HG03558 (cell line): ENCODE measurements around the gene SLC7A4.
"Not testable (repeated sequence)": the region's sequence is repeated elsewhere in the genome, so short reads cannot be mapped to it uniquely, and the experiment has no call there.

ENCODE experiments used
- ATAC-seq: cut with Tn5 transposase; IDR thresholded peaks from one replicate; pipeline ENCODE4 v1.9.1; 2021; ENCODE audit warnings: moderate number of reproducible peaks; ENCODE audit not compliant: unreplicated experiment; ENCODE audit errors: extremely low read depth

Gene SLC7A4

DNA sequence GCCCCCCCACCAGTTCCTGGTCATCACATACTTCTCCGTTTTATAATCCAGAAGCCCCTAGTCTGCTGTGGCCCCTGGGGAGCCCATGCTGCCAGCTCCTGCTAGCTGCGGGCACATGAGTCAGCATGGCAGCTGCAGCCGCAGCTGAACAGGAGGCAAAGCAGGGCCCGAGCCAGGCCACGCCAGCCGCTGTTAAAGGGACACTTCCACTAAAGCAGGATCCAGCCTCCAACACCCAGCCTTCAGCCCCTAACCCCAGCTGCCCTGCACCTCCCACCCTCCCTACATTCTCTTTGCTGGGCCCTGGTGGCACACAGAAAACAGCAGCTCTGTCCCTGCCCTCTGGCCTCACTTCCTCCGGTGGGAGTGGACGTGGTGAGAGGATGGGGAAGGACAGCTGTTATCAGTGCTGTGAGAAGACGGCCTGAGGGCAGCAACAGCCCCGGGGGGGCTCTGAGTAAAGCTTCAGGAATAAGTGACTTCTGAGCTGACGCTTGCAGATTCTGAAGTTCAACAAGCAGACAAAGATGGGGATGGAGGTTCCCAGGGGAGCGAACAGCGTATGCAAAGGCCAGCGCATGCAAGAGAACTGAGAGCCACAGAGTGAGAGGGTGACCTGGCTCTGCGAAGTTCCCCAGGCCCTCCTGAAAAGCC is 12.7 kb upstream of the SLC7A4 start:
- ATAC-seq = no peak

DNA sequence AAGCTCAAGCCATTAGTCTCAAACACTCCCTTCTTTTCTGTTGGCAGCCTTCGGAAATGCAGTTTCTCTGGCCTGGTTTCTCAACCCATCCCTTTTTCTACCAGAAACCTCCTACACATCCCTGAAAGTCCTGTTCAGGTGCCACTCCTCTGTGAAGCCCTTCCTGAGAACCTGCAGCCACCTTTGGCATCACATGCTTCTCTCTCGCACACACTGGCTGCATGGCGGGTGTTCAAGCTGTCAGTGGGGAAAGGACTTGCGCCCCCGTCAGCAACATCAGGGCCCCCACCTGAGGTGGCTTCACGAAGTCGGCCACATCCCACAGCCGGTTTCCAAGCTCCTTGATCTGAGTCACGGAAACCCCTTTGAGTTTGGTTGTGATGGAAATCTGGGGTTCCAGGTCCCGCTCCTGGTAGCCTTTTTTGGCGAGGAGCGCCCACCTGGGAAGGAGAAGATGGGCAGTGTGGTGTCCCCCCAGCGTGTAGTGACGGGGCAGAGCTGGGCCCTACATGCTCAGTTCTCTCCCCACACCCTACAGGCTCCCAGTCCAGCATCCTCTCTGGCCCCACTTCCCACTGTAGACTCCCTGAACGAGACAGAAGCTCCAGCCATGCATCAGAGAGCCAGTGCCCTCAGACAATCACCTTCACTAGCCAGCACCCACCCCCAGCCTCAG is 11.6 kb upstream of the SLC7A4 start:
- no peak for ATAC-seq

GRCh38 chr22:21042978-21043859 is 10.9 kb upstream of the SLC7A4 start:
- ATAC-seq = no peak

DNA sequence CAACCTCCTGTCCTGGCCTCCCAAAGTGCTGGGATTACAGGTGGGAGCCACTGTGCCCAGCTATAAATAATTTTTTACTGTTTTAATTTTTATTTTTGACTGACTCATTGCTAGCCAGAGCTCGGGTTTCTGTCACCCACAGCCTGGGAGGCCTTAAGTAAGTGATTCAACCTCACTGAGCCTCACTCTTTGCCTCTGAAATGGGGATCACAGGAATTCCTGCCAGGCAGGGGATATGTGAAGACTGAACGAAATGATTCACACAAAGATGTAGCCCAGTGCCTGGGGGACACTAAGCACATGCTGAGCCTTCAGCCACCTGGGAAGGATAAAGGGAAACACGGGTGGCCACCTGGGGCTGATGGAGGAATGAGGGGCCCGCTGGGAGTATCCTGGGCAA is 9.6 kb upstream of the SLC7A4 start:
- no peak for ATAC-seq

- ATAC-seq = not testable (repeated sequence)
Observed at GRCh38 chr22:21039158-21039557, 6.8 kb upstream of the SLC7A4 start.

- ATAC-seq = no peak
Observed at GRCh38 chr22:21038405-21038804, 6.0 kb upstream of the SLC7A4 start.

- ATAC-seq = no peak
Observed at GRCh38 chr22:21034989-21035388, 2.6 kb upstream of the SLC7A4 start.

- no peak for ATAC-seq
Observed at GRCh38 chr22:21033895-21034294, 1.5 kb upstream of the SLC7A4 start.

GRCh38 chr22:21032868-21033688 is 717 bp upstream of the SLC7A4 start:
- no peak for ATAC-seq

DNA sequence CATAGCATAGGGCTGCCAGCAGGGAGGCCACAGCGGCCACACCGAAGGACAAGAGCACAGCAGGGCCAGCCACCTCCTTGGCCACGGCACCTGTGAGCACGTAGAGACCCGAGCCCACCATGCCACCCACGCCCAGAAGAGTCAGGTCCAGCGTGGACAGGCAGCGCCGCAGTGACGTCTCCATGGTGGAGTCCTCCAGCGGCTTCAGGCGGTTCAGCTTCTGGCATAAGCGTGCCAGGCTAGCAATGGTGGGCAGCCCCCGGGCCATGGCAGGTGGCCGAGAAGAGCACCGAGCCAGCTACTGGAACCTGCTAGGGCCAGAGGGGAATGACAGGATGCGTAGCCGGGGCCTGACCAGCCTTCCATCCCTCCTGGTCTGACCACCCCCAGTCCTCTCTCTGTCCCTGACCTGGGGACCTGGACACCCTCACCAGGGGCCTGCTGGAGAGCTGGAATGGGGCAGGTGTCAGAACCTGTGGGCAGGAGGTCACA is 770 bp downstream of the SLC7A4 start:
- no peak for ATAC-seq

- no peak for ATAC-seq
Observed at GRCh38 chr22:21030621-21031544, 1.5 kb downstream of the SLC7A4 start.

DNA sequence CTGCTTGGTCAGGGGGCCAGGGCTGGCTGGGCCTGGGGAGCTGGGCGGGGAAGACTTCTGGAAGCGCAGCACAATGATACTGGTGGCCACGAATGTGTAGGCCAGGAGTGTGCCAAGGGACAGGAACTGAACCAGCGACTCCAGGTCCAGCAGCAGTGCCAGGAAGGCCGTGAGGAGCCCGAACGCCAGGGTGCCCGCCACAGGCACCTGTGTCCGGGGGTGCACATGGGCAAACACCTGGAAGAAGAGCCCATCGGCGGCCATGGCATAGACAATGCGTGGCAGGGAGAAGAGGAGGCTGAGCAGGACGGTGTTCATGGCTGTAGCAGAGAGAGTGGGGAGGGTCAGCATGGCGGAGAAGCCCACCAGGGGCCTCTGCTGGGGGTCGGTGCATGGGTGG is 2.3 kb downstream of the SLC7A4 start:
- no peak for ATAC-seq

GRCh38 chr22:21029486-21030025 is 2.8 kb downstream of the SLC7A4 start:
- no peak for ATAC-seq

- no peak for ATAC-seq
Observed at GRCh38 chr22:21028277-21029251, 3.8 kb downstream of the SLC7A4 start.

DNA sequence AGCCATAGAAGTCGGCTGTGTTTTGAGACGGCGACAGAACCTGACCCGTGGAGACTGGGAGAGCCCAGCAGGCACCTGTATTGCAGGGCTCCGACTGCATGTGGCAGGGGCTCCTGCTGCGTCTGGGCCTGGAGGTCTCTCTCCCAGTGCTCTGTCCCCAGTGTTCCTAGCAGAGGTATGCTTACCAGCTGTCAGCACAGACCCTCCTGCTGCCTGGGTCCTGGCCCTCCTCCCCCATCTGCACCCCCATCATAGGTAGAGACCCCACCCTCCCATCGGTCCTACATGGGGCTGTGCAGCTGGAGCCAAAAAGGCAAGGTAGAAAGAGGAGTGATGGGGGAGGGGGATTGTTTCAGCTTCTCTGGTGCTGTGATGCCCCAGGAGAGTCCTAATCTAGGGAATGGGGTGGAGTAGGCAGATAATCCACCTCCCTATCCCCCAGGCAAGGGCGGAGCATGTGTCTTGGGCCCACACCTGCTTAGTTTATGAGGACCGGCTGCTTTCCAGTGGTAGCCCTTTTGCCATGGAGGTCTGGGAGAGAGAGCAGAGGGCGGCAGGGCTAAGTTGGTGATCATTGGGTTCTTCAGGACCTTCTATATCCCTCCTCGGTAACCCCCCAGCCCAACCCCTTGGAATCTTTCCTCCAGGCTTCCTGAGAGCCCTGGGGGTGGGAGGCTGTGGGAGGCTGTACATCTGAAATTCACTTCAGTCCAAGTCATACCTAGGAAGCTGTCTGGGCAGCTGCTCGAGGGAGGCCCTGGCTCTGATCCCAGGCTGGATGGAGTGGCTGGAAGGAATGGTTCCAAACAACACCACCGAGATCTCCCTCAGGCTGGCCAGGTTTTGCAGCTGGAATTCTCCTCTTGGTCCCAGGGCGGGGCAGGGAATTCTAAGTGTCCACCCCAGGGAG is 5.3 kb downstream of the SLC7A4 start:
- ATAC-seq = no peak
